Activated naive CD4-positive, alpha-beta T cell treated with anti-CD3 and anti-CD28 coated beads for 36 hours (primary cell): ENCODE data around the gene CUL9. TPM values are rescaled to one million over a fixed set of nuclear protein-coding genes. Genes with fewer than 3 reads are reported as not detected.
A peak's percentile ranks its signal among the peaks of the same experiment; 100 is the strongest.

ENCODE experiments used
- CTCF ChIA-PET: fragments of 350-600 bp; sonication (Branson Sonifier 250); formaldehyde crosslinking; loops from one replicate; lab custom pipeline; 2021; ENCODE audit warnings: antibody characterized with exemption; lab: Charles Lee
- DNase-seq: peaks from one replicate; pipeline ENCODE4 v3.0.0-alpha.2; 2020
- H3K27ac Mint-ChIP-seq: one replicate; pipeline ENCODE4 v1.8.0; 2021; ENCODE audit warnings: mild to moderate bottlenecking, mixed read lengths
- H3K27me3 Mint-ChIP-seq: one replicate; pipeline ENCODE4 v1.8.0; 2021; ENCODE audit warnings: low read depth, mixed read lengths
- H3K36me3 Mint-ChIP-seq: one replicate; pipeline ENCODE4 v1.8.0; 2021; ENCODE audit warnings: low read depth, mixed read lengths
- H3K4me1 Mint-ChIP-seq: one replicate; pipeline ENCODE4 v1.8.0; 2021; ENCODE audit warnings: low read depth, mixed read lengths
- H3K4me3 Mint-ChIP-seq: one replicate; pipeline ENCODE4 v1.8.0; 2021; ENCODE audit warnings: mild to moderate bottlenecking, moderate library complexity, mixed read lengths
- H3K9me3 Mint-ChIP-seq: one replicate; pipeline ENCODE4 v1.8.0; 2021; ENCODE audit warnings: mixed read lengths
- intact Hi-C: fragments of 100-400 bp; cut with micrococcal nuclease; formaldehyde crosslinking; loops from one replicate; pipeline ENCODE4 v1.15.1; 2023
- total RNA-seq, 2 experiments: library from RNA; stranded (reverse); gene quantifications; one replicate each; pipeline ENCODE4 v1.2.3, GENCODE V29; 2021

The CUL9 gene
- total RNA-seq, 2 experiments from 2014 or later = 43.1 to 49.3 TPM

DNA sequence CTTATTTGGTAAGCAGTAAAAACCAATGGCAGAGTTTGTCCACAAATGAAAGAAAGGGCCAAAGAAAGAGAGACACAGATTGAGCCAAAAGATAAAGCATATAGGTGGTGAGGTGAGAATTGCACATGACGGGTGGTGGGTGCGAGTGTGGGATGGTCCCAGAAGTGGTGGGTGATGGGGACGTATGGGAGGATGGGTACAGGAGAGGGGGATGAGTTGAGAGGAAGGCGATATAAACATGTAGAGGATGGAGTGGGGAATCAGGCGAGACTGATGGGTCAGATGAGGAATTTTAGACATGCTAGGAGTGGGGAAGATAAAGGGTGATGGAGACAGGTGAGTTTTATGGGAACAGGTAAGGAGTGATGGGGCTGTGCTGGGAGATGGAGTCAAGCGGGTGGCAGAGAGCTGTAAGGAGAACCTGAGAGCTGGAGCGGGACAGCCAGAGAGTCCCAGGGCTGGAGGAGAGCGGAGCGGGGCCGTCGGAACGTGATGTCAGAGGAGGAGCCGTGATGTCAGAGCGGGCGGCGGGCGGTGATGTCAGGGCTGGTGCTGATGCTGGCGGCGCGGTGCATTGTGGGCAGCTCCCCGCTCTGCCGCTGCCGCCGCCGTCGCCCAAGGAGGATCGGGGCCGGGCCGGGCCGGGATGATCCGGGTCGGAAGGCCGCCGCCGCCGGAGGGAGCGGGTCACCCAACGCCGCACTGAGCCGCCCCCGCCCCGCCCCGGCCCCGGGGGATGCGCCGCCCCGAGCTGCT, 61.1 kb downstream of the CUL9 start, which contains the start of gene TTBK1:
TSS of gene TTBK1 (plus strand) at position 574 of the 756 bp plus-strand sequence. CDS start 3,180 bp downstream, outside the sequence.
- H3K27ac Mint-ChIP-seq = no peak within 1 kb of the TSS
- CTCF ChIA-PET = interaction anchor here (0.6 to 1.2 kb wide), 2 partner anchors 14 to 263 kb away, joined by 3 read pairs; partner anchors contain the start of gene DNPH1

DNA sequence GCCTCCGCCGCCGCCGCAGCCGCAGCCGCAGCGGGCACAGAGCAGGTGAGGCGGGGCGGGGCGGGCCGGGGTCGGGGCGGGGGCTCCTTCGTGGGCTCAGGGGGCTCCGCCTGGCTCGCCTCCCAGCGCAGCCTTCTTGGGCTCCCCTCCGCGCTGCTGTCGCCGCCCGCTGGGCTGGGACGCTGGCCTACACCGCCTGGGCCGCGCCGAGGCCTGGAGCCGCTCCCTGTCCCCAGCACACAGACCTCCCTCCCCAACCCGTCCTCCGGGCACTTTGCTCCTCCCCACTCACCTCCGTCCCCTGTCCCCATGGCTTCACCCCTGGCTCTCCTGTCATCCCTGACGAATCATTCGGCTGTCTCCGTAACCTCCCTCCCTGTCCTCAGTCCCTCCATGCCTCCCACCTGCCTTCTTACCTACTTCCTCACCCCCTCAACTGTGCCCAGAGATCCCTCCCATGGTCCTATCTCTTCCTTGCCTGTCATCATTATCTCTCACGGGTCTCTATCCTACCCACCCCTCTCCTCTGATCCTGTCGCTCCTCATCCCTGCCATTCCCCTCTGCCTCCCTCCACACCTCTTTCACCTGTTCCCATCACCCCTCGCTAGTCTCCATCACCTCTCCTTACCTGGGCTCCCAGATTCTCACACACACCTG, 61.8 kb downstream of the CUL9 start:
- CTCF ChIA-PET = interaction anchor here (1.2 kb wide), 1 partner anchor 14 kb away, joined by 3 read pairs; the partner anchor contains the start of gene DNPH1
- Mint-ChIP-seq H3K9me3 (peaks cover 4% of the 10 kb centered on the region), H3K4me3 (no peak overlapping the region), H3K27me3 (peaks cover 17% of the 10 kb centered on the region), H3K36me3 (no peaks in the 10 kb centered on the region), H3K27ac (no peak overlapping the region), H3K4me1 (peaks cover 9% of the 10 kb centered on the region)
- intact Hi-C loops = no loop called here
- DNase-seq = no peak

More for the DNA sequence above, 61.1 kb downstream of the CUL9 start, which contains the start of gene TTBK1:
- Mint-ChIP-seq H3K4me3 (no peak within 1 kb of the TSS), H3K27me3 (peaks cover 17% of the 10 kb centered on the region), H3K4me1 (peaks cover 9% of the 10 kb centered on the region), H3K9me3 (peaks cover 4% of the 10 kb centered on the region), H3K36me3 (no peaks in the 10 kb centered on the region)
- DNase-seq = no peak
- intact Hi-C loops = no loop called here

DNA sequence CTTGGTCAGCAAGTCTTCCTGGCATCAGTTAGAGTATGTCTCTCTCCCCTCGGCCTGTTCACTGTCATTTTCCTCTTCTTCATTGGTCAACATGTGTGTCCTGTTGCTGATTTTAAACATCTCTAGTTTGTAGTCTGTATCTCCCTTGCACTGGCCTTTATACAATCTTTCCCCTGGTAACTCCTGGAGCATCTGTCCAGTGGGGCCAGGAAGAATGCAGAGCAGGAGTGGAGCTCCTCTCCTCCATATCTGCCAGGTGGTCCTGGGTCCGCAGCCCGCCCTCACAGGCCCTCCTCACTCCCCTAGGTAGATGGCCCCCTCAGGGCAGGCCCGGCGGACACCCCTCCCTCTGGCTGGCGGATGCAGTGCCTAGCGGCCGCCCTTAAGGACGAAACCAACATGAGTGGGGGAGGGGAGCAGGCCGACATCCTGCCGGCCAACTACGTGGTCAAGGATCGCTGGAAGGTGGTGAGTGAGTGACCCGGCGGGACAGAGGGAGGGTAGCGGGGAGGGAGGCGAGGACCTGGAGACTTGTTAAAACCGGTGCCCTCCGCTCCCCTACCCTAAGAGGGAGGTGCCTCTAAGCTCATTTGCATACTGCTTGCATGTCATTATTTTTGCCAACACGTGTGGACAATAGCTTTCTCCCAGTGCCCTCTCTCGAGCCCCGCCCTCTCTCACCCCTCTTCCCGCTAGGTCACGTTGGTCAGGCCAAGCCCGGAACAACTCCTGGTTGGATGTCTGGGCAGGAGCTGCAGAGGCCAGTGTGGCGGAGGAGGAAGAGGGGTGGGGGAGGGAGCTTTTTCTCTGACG, 64.5 kb downstream of the CUL9 start:
- peak; percentile 28 for DNase-seq
- no peak overlapping the region for H3K27ac Mint-ChIP-seq
- H3K36me3 Mint-ChIP-seq = no peaks in the 10 kb centered on the region

DNA sequence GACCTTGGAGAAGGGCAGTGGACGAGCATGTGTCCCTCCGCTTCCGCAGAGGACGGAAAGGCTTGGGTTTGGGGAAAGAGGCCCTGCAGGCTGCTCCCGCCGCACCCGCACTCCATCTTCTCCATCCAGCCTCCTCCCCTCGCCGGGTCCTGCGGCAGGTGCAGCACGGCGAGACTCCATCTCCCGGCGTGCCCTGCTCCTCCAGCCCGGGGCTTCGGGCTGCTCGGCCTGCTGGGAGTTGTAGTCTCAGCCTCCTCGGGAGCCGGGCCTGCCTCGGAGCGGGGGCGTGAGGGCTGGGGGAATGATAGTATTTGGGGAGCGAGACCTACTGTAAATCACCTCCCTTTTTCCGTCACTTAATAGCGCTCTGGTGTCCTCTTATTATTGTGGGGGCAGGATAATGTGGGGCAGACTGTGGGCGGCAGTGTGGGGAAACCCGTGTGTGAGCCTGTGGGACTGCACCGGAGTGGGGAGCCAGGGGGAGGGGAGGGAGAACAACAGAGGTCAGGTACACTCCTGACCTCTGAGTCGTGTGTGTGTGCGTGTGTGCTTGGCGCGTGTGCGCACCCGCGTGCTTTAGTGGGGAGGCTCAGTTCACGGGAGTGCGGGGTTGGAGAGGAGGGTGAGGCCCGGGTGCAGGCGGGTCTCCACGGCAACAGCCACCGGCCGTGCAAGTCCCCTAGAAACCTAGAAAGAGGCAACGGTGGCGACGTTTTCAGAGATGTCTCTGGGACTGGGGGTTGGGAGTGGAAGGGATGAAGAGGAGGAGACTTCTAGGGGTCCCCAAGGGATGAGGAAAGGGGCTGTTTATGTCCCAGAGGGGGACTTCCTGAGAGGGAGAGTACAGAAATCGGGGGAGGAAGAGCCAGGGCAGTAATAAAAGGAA, 65.4 kb downstream of the CUL9 start:
- Mint-ChIP-seq H3K4me3 (peak overlapping the region; percentile 73), H3K27me3 (peaks cover 14% of the 10 kb centered on the region), H3K4me1 (peaks cover 21% of the 10 kb centered on the region), H3K9me3 (no peaks in the 10 kb centered on the region), H3K27ac (peak overlapping the region; percentile 76), H3K36me3 (no peaks in the 10 kb centered on the region)
- intact Hi-C loops = loop anchor here (1.0 to 2.0 kb wide), 3 partner anchors 18 to 73 kb away; partner anchors contain the start of gene DNPH1
- CTCF ChIA-PET = interaction anchor here (0.8 to 1.0 kb wide), 3 partner anchors 18 to 258 kb away, joined by 3 to 5 read pairs (median 3); partner anchors contain the start of gene DNPH1
- DNase-seq = peak; percentile 87

More for the DNA sequence above, 64.5 kb downstream of the CUL9 start:
- H3K4me3 Mint-ChIP-seq = peak overlapping the region; percentile 73
- CTCF ChIA-PET = interaction anchor here (0.8 to 1.3 kb wide), 4 partner anchors 17 to 259 kb away, joined by 3 to 5 read pairs (median 3); partner anchors contain the start of gene DNPH1
- H3K4me1 Mint-ChIP-seq = peaks cover 18% of the 10 kb centered on the region
- intact Hi-C loops = loop anchor here (1.0 to 2.0 kb wide), 3 partner anchors 17 to 72 kb away; partner anchors contain the start of gene DNPH1
- peaks cover 16% of the 10 kb centered on the region for H3K27me3 Mint-ChIP-seq
- H3K9me3 Mint-ChIP-seq = no peaks in the 10 kb centered on the region

DNA sequence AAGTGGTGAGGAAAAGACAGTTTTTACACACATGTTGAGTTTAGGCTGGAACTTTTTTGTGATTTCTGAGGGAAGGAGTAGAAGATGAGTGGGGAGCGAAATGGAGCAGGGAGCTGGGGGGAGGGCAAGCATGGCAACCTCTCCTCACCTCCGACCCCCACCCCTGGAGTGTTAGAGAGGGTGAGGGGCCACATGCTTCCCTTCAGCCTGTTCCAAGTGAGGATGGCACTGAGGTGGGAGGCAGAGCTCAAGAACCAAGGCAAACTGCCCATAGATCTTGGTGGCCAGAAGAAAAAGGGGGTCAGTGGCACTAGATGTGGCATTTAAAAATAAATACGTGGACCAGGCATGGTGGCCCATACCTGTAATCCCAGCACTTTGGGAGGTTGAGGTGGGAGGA, 66.1 kb downstream of the CUL9 start:
- DNase-seq = no peak
- CTCF ChIA-PET = interaction anchor here (0.8 kb wide), 1 partner anchor 19 kb away, joined by 3 read pairs; the partner anchor contains the start of gene DNPH1
- Mint-ChIP-seq H3K36me3 (no peaks in the 10 kb centered on the region), H3K4me3 (peak overlapping the region; percentile 73), H3K27ac (no peak overlapping the region), H3K9me3 (no peaks in the 10 kb centered on the region), H3K27me3 (peaks cover 18% of the 10 kb centered on the region), H3K4me1 (peaks cover 21% of the 10 kb centered on the region)
- intact Hi-C loops = no loop called here

DNA sequence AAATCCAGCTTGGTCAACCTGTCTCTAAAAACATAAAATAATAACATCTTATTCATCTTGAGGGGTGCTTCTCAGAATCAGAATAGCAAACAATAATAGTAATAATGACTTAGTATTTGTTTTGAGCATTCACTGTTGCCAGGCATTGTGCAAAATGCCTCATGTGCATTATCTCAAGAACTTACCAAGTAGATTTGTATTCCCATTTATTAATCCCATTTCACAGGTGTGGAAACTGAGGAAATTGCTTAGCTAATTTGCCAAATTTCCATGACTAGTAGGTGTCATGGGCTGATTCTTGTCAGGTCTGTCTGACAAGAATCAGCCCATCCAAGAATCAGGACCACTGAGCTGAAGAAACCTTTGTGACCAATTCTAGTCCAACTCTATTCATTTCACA, 66.8 kb downstream of the CUL9 start:
- Mint-ChIP-seq H3K4me3 (no peak overlapping the region), H3K9me3 (no peaks in the 10 kb centered on the region), H3K27ac (no peak overlapping the region), H3K27me3 (peaks cover 18% of the 10 kb centered on the region), H3K4me1 (peaks cover 21% of the 10 kb centered on the region), H3K36me3 (no peaks in the 10 kb centered on the region)
- CTCF ChIA-PET = interaction anchor here (0.6 kb wide), 1 partner anchor 86 kb away, joined by 3 read pairs; no protein-coding TSS in a partner anchor
- DNase-seq = no peak
- intact Hi-C loops = no loop called here

DNA sequence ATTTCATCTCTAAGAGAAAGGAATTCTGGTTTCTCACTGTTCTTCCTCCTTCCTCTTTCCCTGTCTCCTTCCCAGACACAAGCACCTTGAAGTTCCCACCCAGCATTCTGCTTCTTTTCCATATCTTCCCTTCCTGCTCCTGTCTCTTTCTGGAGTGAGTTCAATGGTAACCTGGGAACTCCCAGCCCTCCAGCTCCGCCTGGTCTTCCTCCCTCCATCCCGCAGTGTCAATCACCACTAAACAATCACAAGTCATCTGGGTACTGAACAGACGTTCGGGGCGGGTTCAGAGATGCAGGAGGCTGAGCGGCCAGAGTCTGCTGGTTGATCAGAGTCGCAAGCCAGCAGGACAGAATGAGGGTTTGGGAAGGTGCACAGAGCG, 69.0 kb downstream of the CUL9 start:
- peaks cover 21% of the 10 kb centered on the region for H3K27me3 Mint-ChIP-seq
- intact Hi-C loops = no loop called here
- H3K4me1 Mint-ChIP-seq = peaks cover 28% of the 10 kb centered on the region
- H3K27ac Mint-ChIP-seq = no peak overlapping the region
- H3K36me3 Mint-ChIP-seq = no peaks in the 10 kb centered on the region
- H3K4me3 Mint-ChIP-seq = no peak overlapping the region
- CTCF ChIA-PET = no interaction called here
- DNase-seq = peak; percentile 41
- no peaks in the 10 kb centered on the region for H3K9me3 Mint-ChIP-seq

DNA sequence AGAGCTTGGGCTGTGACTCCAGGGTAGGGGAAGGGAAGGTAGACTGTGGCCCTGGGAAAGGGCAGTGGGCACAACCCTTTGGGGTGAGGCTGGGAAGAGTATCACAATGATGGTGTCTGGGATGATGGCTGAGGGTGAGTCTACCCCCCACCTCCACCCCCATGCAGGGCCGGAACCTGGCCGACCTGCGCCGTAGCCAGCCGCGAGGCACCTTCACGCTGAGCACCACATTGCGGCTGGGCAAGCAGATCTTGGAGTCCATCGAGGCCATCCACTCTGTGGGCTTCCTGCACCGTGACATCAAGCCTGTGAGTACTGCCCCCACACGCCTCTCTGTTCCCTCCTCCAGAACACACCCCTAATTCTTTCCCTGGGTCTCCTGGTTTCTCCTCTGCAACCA, 71.4 kb downstream of the CUL9 start:
- CTCF ChIA-PET = no interaction called here
- intact Hi-C loops = no loop called here
- no peak overlapping the region for H3K4me3 Mint-ChIP-seq
- no peaks in the 10 kb centered on the region for H3K9me3 Mint-ChIP-seq
- DNase-seq = no peak
- peaks cover 21% of the 10 kb centered on the region for H3K27me3 Mint-ChIP-seq
- peaks cover 18% of the 10 kb centered on the region for H3K4me1 Mint-ChIP-seq
- H3K36me3 Mint-ChIP-seq = no peaks in the 10 kb centered on the region
- H3K27ac Mint-ChIP-seq = no peak overlapping the region

DNA sequence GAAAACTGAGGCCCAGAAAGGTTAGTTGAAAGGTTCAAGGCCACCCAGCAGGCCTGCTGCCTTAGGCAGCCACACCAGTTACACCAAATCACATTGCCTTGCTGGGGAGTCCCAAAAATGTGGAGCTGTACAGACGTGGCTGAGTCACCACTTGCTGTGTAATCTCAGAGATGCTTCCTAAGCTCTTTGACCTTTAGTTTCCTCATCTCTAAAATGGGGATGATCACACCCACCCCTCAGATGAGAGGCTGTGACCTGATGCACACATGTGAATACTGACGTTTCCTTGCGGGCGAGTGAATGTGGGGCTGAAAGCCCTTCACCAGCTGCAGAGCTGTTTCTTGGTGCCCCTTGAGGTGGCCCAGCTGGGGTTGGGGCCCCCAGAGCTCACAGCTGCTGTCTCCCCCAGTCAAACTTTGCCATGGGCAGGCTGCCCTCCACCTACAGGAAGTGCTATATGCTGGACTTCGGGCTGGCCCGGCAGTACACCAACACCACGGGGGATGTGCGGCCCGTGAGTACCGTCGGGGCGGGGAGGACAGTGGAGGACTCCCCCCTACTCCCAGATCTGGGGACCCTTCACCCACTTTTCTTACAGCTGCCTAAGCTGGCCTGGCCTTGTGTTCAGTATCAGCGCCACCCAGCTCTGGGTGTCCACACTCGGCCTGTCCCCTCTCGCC, 72.3 kb downstream of the CUL9 start:
- peaks cover 18% of the 10 kb centered on the region for H3K4me1 Mint-ChIP-seq
- H3K9me3 Mint-ChIP-seq = no peaks in the 10 kb centered on the region
- peak; percentile 58 for DNase-seq
- no peak overlapping the region for H3K27ac Mint-ChIP-seq
- no peaks in the 10 kb centered on the region for H3K36me3 Mint-ChIP-seq
- CTCF ChIA-PET = no interaction called here
- intact Hi-C loops = no loop called here
- H3K27me3 Mint-ChIP-seq = peaks cover 21% of the 10 kb centered on the region
- no peak overlapping the region for H3K4me3 Mint-ChIP-seq

DNA sequence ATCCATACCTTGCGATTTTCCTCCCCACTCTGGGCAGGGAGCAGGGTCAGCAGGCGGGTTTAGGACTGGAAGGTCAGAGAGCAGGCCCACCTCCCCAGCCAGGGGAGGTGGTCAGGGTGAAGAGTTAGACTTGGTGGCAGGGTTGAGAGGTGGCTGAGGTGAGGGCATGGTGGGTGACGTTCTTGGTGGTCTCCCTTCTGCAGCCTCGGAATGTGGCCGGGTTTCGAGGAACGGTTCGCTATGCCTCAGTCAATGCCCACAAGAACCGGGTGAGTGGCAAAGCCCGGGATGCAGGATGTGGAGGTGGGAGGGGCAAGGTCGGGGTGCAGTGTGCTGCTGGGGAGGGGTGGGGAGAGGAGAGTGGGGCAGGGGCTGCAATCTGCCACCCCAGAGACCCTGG, 72.8 kb downstream of the CUL9 start:
- CTCF ChIA-PET = no interaction called here
- no peaks in the 10 kb centered on the region for H3K9me3 Mint-ChIP-seq
- no peak overlapping the region for H3K27ac Mint-ChIP-seq
- H3K36me3 Mint-ChIP-seq = no peaks in the 10 kb centered on the region
- H3K27me3 Mint-ChIP-seq = peaks cover 21% of the 10 kb centered on the region
- H3K4me3 Mint-ChIP-seq = no peak overlapping the region
- intact Hi-C loops = no loop called here
- DNase-seq = no peak
- H3K4me1 Mint-ChIP-seq = peaks cover 18% of the 10 kb centered on the region
